ENCODE measurements around the gene RNU6-9. TPM values are rescaled to one million over a fixed set of nuclear protein-coding genes. Genes with fewer than 3 reads are reported as not detected.

Gene RNU6-9
- total RNA-seq, 1 experiment from 2014 or later: not detected

DNA sequence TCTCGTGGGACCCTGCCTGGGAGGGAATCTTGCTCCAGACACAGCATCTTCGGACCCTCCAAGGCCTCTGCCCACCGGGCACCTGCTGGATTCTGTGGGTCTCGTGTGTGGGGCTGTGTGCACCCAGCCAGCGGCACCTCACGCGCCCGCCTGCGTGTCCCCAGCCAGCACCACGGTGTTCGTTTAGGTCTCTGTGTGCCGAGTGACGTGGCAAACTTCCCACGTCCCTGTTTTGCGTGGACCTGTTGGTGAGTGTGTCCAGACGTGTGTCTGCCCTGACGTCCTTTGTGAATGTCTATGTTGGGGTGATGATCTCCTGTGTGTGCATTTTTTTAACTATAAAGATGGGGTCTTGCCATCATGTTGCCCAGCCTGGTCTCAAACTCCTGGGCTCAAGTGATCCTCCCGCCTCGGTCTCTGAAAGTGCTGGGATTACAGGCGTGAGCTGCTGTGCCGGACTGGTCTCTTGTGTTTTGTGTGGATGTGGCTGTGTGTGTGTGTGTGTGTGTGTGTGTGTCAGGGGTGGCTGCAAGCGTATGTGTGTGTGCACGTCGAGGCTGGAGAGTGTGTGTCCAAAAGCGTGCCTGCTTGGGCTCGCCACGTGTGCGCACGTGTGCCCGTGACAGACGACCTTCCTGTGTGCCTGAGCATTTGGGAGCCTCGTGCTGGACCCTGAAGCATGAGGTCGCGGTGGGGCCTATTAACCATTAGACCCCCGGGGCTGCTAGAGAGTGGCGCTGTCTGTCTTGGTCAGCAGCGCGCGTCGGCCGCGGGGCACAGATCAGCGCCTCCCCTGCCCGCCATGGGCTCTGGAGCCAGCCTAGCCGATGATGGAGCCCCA lies 48.2 kb downstream of the RNU6-9 start:
- H3F3A ChIP-seq (ENCODE audit: low read length, unreplicated experiment): no peaks in the 10 kb centered on the region
- H3K4me3 ChIP-seq (ENCODE audit: low read length): peak overlapping the region; percentile 64
- no peaks in the 10 kb centered on the region for H3K9me3 ChIP-seq (ENCODE audit: low read length)
- ATAC-seq: no peak
- H3K36me3 ChIP-seq (ENCODE audit: low read depth, low read length): no peaks in the 10 kb centered on the region
- H2AFZ ChIP-seq (ENCODE audit: low read length): peak overlapping the region; percentile 67
- no peaks in the 10 kb centered on the region for H3K27me3 ChIP-seq (ENCODE audit: low read length)
- CTCF ChIA-PET: no interaction called here
- TF ChIP-seq EZH2phosphoT487 (IDR thresholded peaks at IDR 0.05; ENCODE audit: borderline replicate concordance, low read length) (no peak), EZH2 (IDR thresholded peaks at IDR 0.05; ENCODE audit: low read length, unreplicated experiment) (no peak)
- TF ChIP-seq, protein P1, sequence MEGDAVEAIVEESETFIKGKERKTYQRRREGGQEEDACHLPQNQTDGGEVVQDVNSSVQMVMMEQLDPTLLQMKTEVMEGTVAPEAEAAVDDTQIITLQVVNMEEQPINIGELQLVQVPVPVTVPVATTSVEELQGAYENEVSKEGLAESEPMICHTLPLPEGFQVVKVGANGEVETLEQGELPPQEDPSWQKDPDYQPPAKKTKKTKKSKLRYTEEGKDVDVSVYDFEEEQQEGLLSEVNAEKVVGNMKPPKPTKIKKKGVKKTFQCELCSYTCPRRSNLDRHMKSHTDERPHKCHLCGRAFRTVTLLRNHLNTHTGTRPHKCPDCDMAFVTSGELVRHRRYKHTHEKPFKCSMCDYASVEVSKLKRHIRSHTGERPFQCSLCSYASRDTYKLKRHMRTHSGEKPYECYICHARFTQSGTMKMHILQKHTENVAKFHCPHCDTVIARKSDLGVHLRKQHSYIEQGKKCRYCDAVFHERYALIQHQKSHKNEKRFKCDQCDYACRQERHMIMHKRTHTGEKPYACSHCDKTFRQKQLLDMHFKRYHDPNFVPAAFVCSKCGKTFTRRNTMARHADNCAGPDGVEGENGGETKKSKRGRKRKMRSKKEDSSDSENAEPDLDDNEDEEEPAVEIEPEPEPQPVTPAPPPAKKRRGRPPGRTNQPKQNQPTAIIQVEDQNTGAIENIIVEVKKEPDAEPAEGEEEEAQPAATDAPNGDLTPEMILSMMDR (conservative IDR thresholded peaks at IDR 0.05; ENCODE audit: low read depth, low read length): no peak
- peak overlapping the region; percentile 15; the same call in 1 of the 2 replicates for H3K27ac ChIP-seq (ENCODE audit: low read length)
- 0 out of 2 replicates have a peak overlapping the region, but pooled peaks have one; percentile 1 for H3K9ac ChIP-seq (ENCODE audit: low read length)
- no peaks in the 10 kb centered on the region for H4K20me1 ChIP-seq (ENCODE audit: low read length)
- no peak for DNase-seq
- POLR2A ChIA-PET (ENCODE audit: unreplicated experiment): no interaction called here
- H3K9me2 ChIP-seq (replicated peaks; ENCODE audit: low read length): no peaks in the 10 kb centered on the region
- H3K4me1 ChIP-seq (ENCODE audit: insufficient read depth, low read length): peaks cover 17% of the 10 kb centered on the region; the same call in 1 of the 2 replicates
- H3K79me2 ChIP-seq (ENCODE audit: low read length): peaks cover 4% of the 10 kb centered on the region; the same call in 1 of the 2 replicates
- peak overlapping the region; percentile 85 for H3K4me2 ChIP-seq (ENCODE audit: low read length)
- BruUV-seq (replicated peaks): TSS peak; percentile 57
- intact Hi-C loops (cut with micrococcal nuclease): no loop called here

DNA sequence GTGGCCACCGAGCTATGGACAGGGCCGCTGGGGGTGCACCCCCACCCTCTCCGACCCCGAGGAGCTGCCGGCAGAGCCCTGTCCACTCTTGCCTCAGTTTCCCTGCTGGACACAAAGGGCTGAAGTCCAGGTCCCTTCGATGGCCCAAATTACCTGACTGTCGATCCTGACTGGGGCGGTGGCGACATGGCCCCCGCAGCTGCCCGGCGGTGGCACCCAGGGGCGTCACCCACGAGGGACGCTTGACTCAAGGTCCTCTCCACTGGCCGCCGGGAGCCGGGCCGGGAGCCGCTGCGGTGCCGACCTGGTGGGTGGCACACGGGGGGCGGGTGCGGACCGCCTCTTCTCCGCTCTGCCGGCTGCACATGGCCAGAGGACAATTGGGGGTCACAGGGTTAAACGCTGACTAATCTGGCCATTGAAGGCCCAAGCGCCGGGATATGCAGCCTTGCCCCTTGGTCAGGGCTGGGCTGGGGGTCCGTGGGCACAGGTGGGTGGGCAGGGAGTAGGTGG lies 48.9 kb downstream of the RNU6-9 start:
- Histone ChIP-seq H3K9me3 (ENCODE audit: low read length) (no peaks in the 10 kb centered on the region), H2AFZ (ENCODE audit: low read length) (no peak overlapping the region), H3K4me1 (ENCODE audit: insufficient read depth, low read length) (peaks cover 17% of the 10 kb centered on the region; the same call in 1 of the 2 replicates), H3F3A (ENCODE audit: low read length, unreplicated experiment) (no peaks in the 10 kb centered on the region), H3K4me2 (ENCODE audit: low read length) (peak overlapping the region; percentile 85), H4K20me1 (ENCODE audit: low read length) (no peaks in the 10 kb centered on the region), H3K9ac (ENCODE audit: low read length) (no peak overlapping the region), H3K27me3 (ENCODE audit: low read length) (no peaks in the 10 kb centered on the region), H3K27ac (ENCODE audit: low read length) (no peak overlapping the region), H3K9me2 (replicated peaks; ENCODE audit: low read length) (no peaks in the 10 kb centered on the region), H3K79me2 (ENCODE audit: low read length) (peaks cover 4% of the 10 kb centered on the region; the same call in 1 of the 2 replicates), H3K36me3 (ENCODE audit: low read depth, low read length) (no peaks in the 10 kb centered on the region), H3K4me3 (ENCODE audit: low read length) (peak overlapping the region; percentile 64; the same call in 1 of the 2 replicates)
- no peak for TF ChIP-seq EZH2 (IDR thresholded peaks at IDR 0.05; ENCODE audit: low read length, unreplicated experiment)
- TF ChIP-seq, protein P1 (conservative IDR thresholded peaks at IDR 0.05; ENCODE audit: low read depth, low read length): no peak
- no peak for TF ChIP-seq EZH2phosphoT487 (IDR thresholded peaks at IDR 0.05; ENCODE audit: borderline replicate concordance, low read length)
- DNase-seq (no peak), ATAC-seq (no peak)
- no TSS peak for BruUV-seq (replicated peaks)
- POLR2A ChIA-PET (ENCODE audit: unreplicated experiment): no interaction called here
- CTCF ChIA-PET: no interaction called here
- intact Hi-C loops (cut with micrococcal nuclease): no loop called here

Other genes with a start within 250 kb of the RNU6-9 start
- gene RNF126, start 230.3 kb upstream of the RNU6-9 start, total RNA-seq (2014; rRNA removed): 86.4 and 89.2 TPM in 2 replicates
- gene FSTL3, start 217.1 kb upstream of the RNU6-9 start, total RNA-seq (2014; rRNA removed): 49.9 and 53.3 TPM in 2 replicates
- not detected in 2 replicates for gene PRSS57, start 198.0 kb upstream of the RNU6-9 start, total RNA-seq (2014; rRNA removed)
- gene PALM, start 184.5 kb upstream of the RNU6-9 start, total RNA-seq (2014; rRNA removed): 10.8 and 13.0 TPM in 2 replicates
- gene MISP, start 142.4 kb upstream of the RNU6-9 start, total RNA-seq (2014; rRNA removed): 115 and 130 TPM in 2 replicates
- 395 and 412 TPM in 2 replicates for gene PTBP1, start 96.0 kb upstream of the RNU6-9 start, total RNA-seq (2014; rRNA removed)
- not detected in 2 replicates for gene PLPPR3, start 71.5 kb upstream of the RNU6-9 start, total RNA-seq (2014; rRNA removed)
- gene AZU1, start 65.6 kb upstream of the RNU6-9 start, total RNA-seq (2014; rRNA removed): not detected in 2 replicates
- gene PRTN3, start 52.5 kb upstream of the RNU6-9 start, total RNA-seq (2014; rRNA removed): 0.29 and 0.40 TPM in 2 replicates
- not detected in 2 replicates for gene ELANE, start 41.2 kb upstream of the RNU6-9 start, total RNA-seq (2014; rRNA removed)
- 22.4 and 38.0 TPM in 2 replicates for gene CFD, start 33.8 kb upstream of the RNU6-9 start, total RNA-seq (2014; rRNA removed)
- 25.9 and 41.6 TPM in 2 replicates for gene MED16, start 297 bp upstream of the RNU6-9 start, total RNA-seq (2014; rRNA removed)
- gene R3HDM4, start 19.7 kb downstream of the RNU6-9 start, total RNA-seq (2014; rRNA removed): 34.0 and 44.9 TPM in 2 replicates
- gene KISS1R, start 23.8 kb downstream of the RNU6-9 start, total RNA-seq (2014; rRNA removed): 1.2 and 3.9 TPM in 2 replicates
- 5.6 and 13.9 TPM in 2 replicates for gene ARID3A, start 32.6 kb downstream of the RNU6-9 start, total RNA-seq (2014; rRNA removed)
- 56.7 and 99.6 TPM in 2 replicates for gene WDR18, start 90.9 kb downstream of the RNU6-9 start, total RNA-seq (2014; rRNA removed)
- gene GRIN3B, start 106.9 kb downstream of the RNU6-9 start, total RNA-seq (2014; rRNA removed): 0.63 and 0.69 TPM in 2 replicates
- gene TMEM259, start 127.6 kb downstream of the RNU6-9 start, total RNA-seq (2014; rRNA removed): 136 and 162 TPM in 2 replicates
- not detected in 2 replicates for gene RNU6-2, start 128.0 kb downstream of the RNU6-9 start, total RNA-seq (2014; rRNA removed)
- gene CNN2, start 133.1 kb downstream of the RNU6-9 start, total RNA-seq (2014; rRNA removed): 97.9 and 107 TPM in 2 replicates
- 27.3 and 31.3 TPM in 2 replicates for gene ABCA7, start 146.6 kb downstream of the RNU6-9 start, total RNA-seq (2014; rRNA removed)
- gene ARHGAP45, start 173.7 kb downstream of the RNU6-9 start, total RNA-seq (2014; rRNA removed): 45.3 and 68.4 TPM in 2 replicates
- 335 and 375 TPM in 2 replicates for gene POLR2E, start 201.9 kb downstream of the RNU6-9 start, total RNA-seq (2014; rRNA removed)
- gene GPX4, start 210.5 kb downstream of the RNU6-9 start, total RNA-seq (2014; rRNA removed): 517 and 644 TPM in 2 replicates